Measurements from ENCODE around the gene DEPDC1. TPM values are rescaled to one million over a fixed set of nuclear protein-coding genes. Genes with fewer than 3 reads are reported as not detected.

DEPDC1 gene
- total RNA-seq, 4 donors from 2014 or later = 0.72 to 9.5 (median 4.6) TPM

GRCh38 chr1:68528243-68528642 lies 31.4 kb upstream of the DEPDC1 start:
- Histone ChIP-seq H3K27ac (no peak overlapping the region), H3K9me3 (no peaks in the 10 kb centered on the region), H3K4me3 (no peak overlapping the region), H3K4me1 (no peaks in the 10 kb centered on the region), H3K36me3 (no peaks in the 10 kb centered on the region), H3K27me3 (no peaks in the 10 kb centered on the region)
- no peak for TF ChIP-seq POLR2AphosphoS5 (IDR thresholded peaks at IDR 0.05)
- no peak for TF ChIP-seq POLR2A (IDR thresholded peaks at IDR 0.05)
- TF ChIP-seq CTCF (IDR thresholded peaks at IDR 0.05) = no peak
- no peak for TF ChIP-seq EP300 (IDR thresholded peaks at IDR 0.05)
- 56% methylated on average over 3 of the region's 3 CpGs for WGBS
- DNase-seq (ENCODE audit: low spot score in 2 of 2) = no peak

- H3K4me1 ChIP-seq = no peaks in the 10 kb centered on the region
- no peak for TF ChIP-seq POLR2AphosphoS5 (IDR thresholded peaks at IDR 0.05)
- TF ChIP-seq POLR2A (IDR thresholded peaks at IDR 0.05) = no peak
- no peak for TF ChIP-seq CTCF (IDR thresholded peaks at IDR 0.05)
- TF ChIP-seq EP300 (IDR thresholded peaks at IDR 0.05) = no peak
- no peaks in the 10 kb centered on the region for H3K36me3 ChIP-seq
- no peaks in the 10 kb centered on the region for H3K27me3 ChIP-seq
- no peak for DNase-seq (ENCODE audit: low spot score in 2 of 2)
- no peaks in the 10 kb centered on the region for H3K9me3 ChIP-seq
- no peak overlapping the region for H3K4me3 ChIP-seq
- no peak overlapping the region for H3K27ac ChIP-seq
- WGBS = 71% methylated on average over 2 of the region's 2 CpGs
Measured at GRCh38 chr1:68525781-68526180, 28.9 kb upstream of the DEPDC1 start.

GRCh38 chr1:68521286-68521685 lies 24.4 kb upstream of the DEPDC1 start:
- no peaks in the 10 kb centered on the region for H3K4me1 ChIP-seq

GRCh38 chr1:68516066-68516465 lies 19.2 kb upstream of the DEPDC1 start:
- no peaks in the 10 kb centered on the region for H3K4me1 ChIP-seq
- H3K36me3 ChIP-seq = no peaks in the 10 kb centered on the region
- H3K27ac ChIP-seq = no peak overlapping the region
- 52% methylated on average over 2 of the region's 2 CpGs for WGBS
- no peak for TF ChIP-seq POLR2A (IDR thresholded peaks at IDR 0.05)
- TF ChIP-seq CTCF (IDR thresholded peaks at IDR 0.05) = no peak
- no peak for TF ChIP-seq POLR2AphosphoS5 (IDR thresholded peaks at IDR 0.05)
- no peak for TF ChIP-seq EP300 (IDR thresholded peaks at IDR 0.05)
- no peak for DNase-seq (ENCODE audit: low spot score in 2 of 2)
- no peaks in the 10 kb centered on the region for H3K9me3 ChIP-seq
- H3K4me3 ChIP-seq = no peak overlapping the region
- no peaks in the 10 kb centered on the region for H3K27me3 ChIP-seq

More at GRCh38 chr1:68521286-68521685, 24.4 kb upstream of the DEPDC1 start:
- Histone ChIP-seq H3K27ac (no peak overlapping the region), H3K36me3 (no peaks in the 10 kb centered on the region), H3K9me3 (no peaks in the 10 kb centered on the region), H3K4me3 (no peak overlapping the region), H3K27me3 (no peaks in the 10 kb centered on the region)
- TF ChIP-seq POLR2A (IDR thresholded peaks at IDR 0.05) (no peak), CTCF (IDR thresholded peaks at IDR 0.05) (no peak), POLR2AphosphoS5 (IDR thresholded peaks at IDR 0.05) (no peak), EP300 (IDR thresholded peaks at IDR 0.05) (no peak)
- DNase-seq (ENCODE audit: low spot score in 2 of 2) = no peak

DNA sequence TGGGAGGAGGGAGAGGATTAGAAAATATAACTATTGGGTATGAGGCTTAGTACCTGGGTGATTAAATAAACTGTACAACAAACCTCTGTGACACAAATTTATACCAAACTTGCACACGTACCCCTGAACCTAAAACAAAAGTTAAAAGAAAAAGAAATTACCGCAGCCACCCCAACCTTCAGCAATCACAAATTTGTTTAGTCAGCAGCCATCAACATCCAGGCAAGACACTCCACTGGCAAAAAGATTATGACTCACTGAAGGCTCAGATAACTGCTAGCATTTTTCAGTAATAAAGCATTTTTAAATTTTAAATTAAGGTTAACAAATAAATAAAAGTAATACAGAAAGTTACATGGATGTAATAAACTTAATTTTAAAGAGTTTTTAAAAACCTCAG lies 14.4 kb upstream of the DEPDC1 start:
- TF ChIP-seq EP300 (IDR thresholded peaks at IDR 0.05) (no peak), POLR2AphosphoS5 (IDR thresholded peaks at IDR 0.05) (no peak), POLR2A (IDR thresholded peaks at IDR 0.05) (no peak), CTCF (IDR thresholded peaks at IDR 0.05) (no peak)
- H3K27me3 ChIP-seq = no peaks in the 10 kb centered on the region
- 89% methylated on average over 2 of the region's 2 CpGs for WGBS
- H3K36me3 ChIP-seq = no peaks in the 10 kb centered on the region
- no peak for DNase-seq (ENCODE audit: low spot score in 2 of 2)
- no peaks in the 10 kb centered on the region for H3K4me1 ChIP-seq
- H3K27ac ChIP-seq = no peak overlapping the region
- H3K9me3 ChIP-seq = no peaks in the 10 kb centered on the region
- H3K4me3 ChIP-seq = no peak overlapping the region
